ENCODE measurements around the gene POLR3A.

GRCh38 chr10:77983384-77984341, 45.7 kb downstream of the POLR3A start:
- TF ChIP-seq CTCF (IDR thresholded peaks at IDR 0.05; ENCODE audit: low read depth, low read length) (no peak), EZH2phosphoT487 (IDR thresholded peaks at IDR 0.05; ENCODE audit: low read depth) (no peak)

All from OCI-LY3 (cell line).